Vagina (tissue), 2 donors: Measurements from ENCODE around the gene CEP85. TPM values are rescaled to one million over a fixed set of nuclear protein-coding genes. Genes with fewer than 3 reads are reported as not detected.

Experiments
- DNase-seq, 2 donors: peaks; one replicate each; pipeline ENCODE4 v3.0.0-alpha.2; 2017; ENCODE audit errors: extremely low spot score in 2 of 2
- H3K27ac ChIP-seq: fragments of 200-600 bp; sonication (generic); one replicate; pipeline ENCODE4 v1.5.1; 2019
- H3K27me3 ChIP-seq: fragments of 200-600 bp; sonication (generic); one replicate; pipeline ENCODE4 v1.5.1; 2019
- H3K36me3 ChIP-seq, 2 donors: fragments of 200-600 bp; sonication (generic); one replicate each; pipeline ENCODE4 v1.5.1; 2017 to 2019
- H3K4me1 ChIP-seq: fragments of 200-600 bp; sonication (generic); one replicate; pipeline ENCODE4 v1.5.1; 2019
- H3K4me3 ChIP-seq, 2 donors: fragments of 200-600 bp; sonication (generic); 1 replicate in 1 of 2; 2 replicates in 1 of 2; pipeline ENCODE4 v1.5.1; 2016 to 2019
- H3K9me3 ChIP-seq: fragments of 200-600 bp; sonication (generic); one replicate; pipeline ENCODE4 v1.5.1; 2019
- POLR2A ChIP-seq, 2 donors: fragments of 450-650 bp; IDR thresholded peaks; one replicate each; pipeline ENCODE4 v1.6.1; 2017; ENCODE audit warnings: antibody characterized with exemption in 2 of 2, mild to moderate bottlenecking in 2 of 2, moderate library complexity in 2 of 2
- POLR2AphosphoS5 ChIP-seq, 2 donors: sonication (generic); formaldehyde crosslinking; IDR thresholded peaks; one replicate each; pipeline ENCODE4 v1.9.0; 2017; ENCODE audit warnings: antibody characterized with exemption in 2 of 2, mild to moderate bottlenecking in 2 of 2, low read depth in 1 of 2; ENCODE audit not compliant: insufficient read depth in 1 of 2
- intact Hi-C: fragments of 100-400 bp; cut with DNase I; formaldehyde crosslinking; loops from one replicate; pipeline ENCODE4 v1.15.1; 2023
- total RNA-seq: library from RNA; depleted of rRNA; stranded (reverse); fragments of >200 nt; gene quantifications from one replicate; pipeline ENCODE4 v1.2.3, GENCODE V29; 2016
- TF ChIP-seq, protein P1 (sequence below), 3 experiments: fragments of 450-650 bp in 2 of 3; fragments of 200-600 bp in 1 of 3; sonication (generic) in 1 of 3; IDR thresholded peaks; one replicate each; pipeline ENCODE4 v1.5.1; 2017 to 2019; ENCODE audit warnings: antibody characterized with exemption in 3 of 3, mild to moderate bottlenecking in 2 of 3, moderate library complexity in 2 of 3

The CEP85 gene
- total RNA-seq, 1 donor from 2014 or later = 9.1 TPM

GRCh38 chr1:26284597-26285347, 50.8 kb downstream of the CEP85 start:
- Histone ChIP-seq H3K4me3 (no peak overlapping the region), H3K27me3 (no peaks in the 10 kb centered on the region), H3K27ac (peak overlapping the region; percentile 53), H3K9me3 (no peaks in the 10 kb centered on the region), H3K36me3 (peaks cover 0 to 8% of the 10 kb centered on the region in 2 donors), H3K4me1 (peaks cover 86% of the 10 kb centered on the region)
- peak in 1 of 2 donors; percentile 96 for DNase-seq
- intact Hi-C loops = loop anchor here (5.0 kb wide), 1 partner anchor 38 kb away; no protein-coding TSS in a partner anchor
- TF ChIP-seq POLR2A (IDR thresholded peaks at IDR 0.05) = no peak
- TF ChIP-seq, protein P1, sequence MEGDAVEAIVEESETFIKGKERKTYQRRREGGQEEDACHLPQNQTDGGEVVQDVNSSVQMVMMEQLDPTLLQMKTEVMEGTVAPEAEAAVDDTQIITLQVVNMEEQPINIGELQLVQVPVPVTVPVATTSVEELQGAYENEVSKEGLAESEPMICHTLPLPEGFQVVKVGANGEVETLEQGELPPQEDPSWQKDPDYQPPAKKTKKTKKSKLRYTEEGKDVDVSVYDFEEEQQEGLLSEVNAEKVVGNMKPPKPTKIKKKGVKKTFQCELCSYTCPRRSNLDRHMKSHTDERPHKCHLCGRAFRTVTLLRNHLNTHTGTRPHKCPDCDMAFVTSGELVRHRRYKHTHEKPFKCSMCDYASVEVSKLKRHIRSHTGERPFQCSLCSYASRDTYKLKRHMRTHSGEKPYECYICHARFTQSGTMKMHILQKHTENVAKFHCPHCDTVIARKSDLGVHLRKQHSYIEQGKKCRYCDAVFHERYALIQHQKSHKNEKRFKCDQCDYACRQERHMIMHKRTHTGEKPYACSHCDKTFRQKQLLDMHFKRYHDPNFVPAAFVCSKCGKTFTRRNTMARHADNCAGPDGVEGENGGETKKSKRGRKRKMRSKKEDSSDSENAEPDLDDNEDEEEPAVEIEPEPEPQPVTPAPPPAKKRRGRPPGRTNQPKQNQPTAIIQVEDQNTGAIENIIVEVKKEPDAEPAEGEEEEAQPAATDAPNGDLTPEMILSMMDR (IDR thresholded peaks at IDR 0.05) = peak in 2 of 3 experiments; percentile 47 to 48
- TF ChIP-seq POLR2AphosphoS5 (IDR thresholded peaks at IDR 0.05; ENCODE audit: insufficient read depth in 1 of 2, low read depth in 1 of 2) = peak in 1 of 2 donors; percentile 58

- H3K4me1 ChIP-seq = peaks cover 88% of the 10 kb centered on the region
- no peaks in the 10 kb centered on the region for H3K27me3 ChIP-seq
- intact Hi-C loops = loop anchor here (5.0 kb wide), 1 partner anchor 37 kb away; no protein-coding TSS in a partner anchor
- no peak overlapping the region for H3K4me3 ChIP-seq
- peak in 1 of 2 donors; percentile 87 for DNase-seq
- peak overlapping the region; percentile 40 for H3K27ac ChIP-seq
- H3K9me3 ChIP-seq = no peaks in the 10 kb centered on the region
- peaks cover 0 to 8% of the 10 kb centered on the region in 2 donors for H3K36me3 ChIP-seq
- TF ChIP-seq POLR2AphosphoS5 (IDR thresholded peaks at IDR 0.05; ENCODE audit: insufficient read depth in 1 of 2, low read depth in 1 of 2) (no peak), POLR2A (IDR thresholded peaks at IDR 0.05) (no peak)
- TF ChIP-seq, protein P1 (IDR thresholded peaks at IDR 0.05) = no peak
Measured at GRCh38 chr1:26285366-26286063, 51.5 kb downstream of the CEP85 start.

DNA sequence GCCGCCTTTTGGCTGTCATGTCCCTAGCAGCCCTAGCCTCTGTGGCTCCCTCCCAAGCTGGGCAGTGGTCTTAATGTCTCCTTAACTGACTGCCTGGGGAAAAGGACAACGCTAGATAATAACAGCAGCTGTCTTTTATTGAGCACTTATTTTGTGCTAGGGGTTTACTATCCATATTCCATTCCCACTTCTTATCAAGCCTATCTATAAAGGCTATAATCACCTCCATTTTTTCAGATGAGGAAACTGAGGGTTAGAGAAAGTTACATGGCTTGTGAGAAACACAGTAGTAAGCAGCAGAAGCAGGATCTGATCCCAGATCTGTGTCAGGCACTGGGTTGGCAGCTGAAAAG, 52.0 kb downstream of the CEP85 start:
- H3K27ac ChIP-seq = peak overlapping the region; percentile 40
- H3K9me3 ChIP-seq = no peaks in the 10 kb centered on the region
- peaks cover 88% of the 10 kb centered on the region for H3K4me1 ChIP-seq
- TF ChIP-seq POLR2A (IDR thresholded peaks at IDR 0.05) = no peak
- no peak for TF ChIP-seq POLR2AphosphoS5 (IDR thresholded peaks at IDR 0.05; ENCODE audit: insufficient read depth in 1 of 2, low read depth in 1 of 2)
- TF ChIP-seq, protein P1 (IDR thresholded peaks at IDR 0.05) = no peak
- H3K36me3 ChIP-seq = peaks cover 0 to 8% of the 10 kb centered on the region in 2 donors
- intact Hi-C loops = loop anchor here (5.0 kb wide), 1 partner anchor 36 kb away; no protein-coding TSS in a partner anchor
- H3K27me3 ChIP-seq = no peaks in the 10 kb centered on the region
- no peak overlapping the region for H3K4me3 ChIP-seq
- DNase-seq = no peak

DNA sequence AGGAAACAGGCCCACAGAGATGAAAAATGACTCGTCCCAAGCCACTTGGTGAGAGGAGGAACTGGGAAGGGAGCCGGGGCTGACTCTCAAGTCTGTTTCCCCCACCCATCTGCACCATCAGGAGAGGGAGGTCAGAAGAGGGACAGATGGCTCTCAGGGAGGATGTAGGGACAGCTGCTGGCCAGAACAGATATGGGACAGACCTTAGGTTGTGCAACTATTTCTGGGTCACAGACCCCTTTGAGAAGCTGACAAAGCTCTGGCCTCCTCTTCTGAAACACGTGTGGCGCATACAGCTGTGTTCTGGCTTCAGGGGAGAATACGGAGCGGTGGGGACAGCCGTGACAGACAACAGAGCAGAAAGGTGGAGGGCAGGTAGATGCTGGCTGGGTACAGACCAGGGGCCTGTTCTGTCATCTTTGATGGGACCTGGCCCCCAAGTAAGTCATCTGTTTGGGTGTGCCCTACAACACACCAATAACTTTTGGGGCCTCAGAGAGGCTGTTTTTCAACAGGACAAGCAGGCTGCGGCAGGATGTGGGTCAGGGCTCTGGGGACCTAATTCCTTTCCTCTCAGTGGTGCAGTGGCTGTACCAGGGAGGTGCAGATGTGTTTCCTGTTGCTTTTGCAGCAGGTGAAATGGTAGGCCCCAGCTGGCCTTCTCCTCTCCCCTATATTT, 53.2 kb downstream of the CEP85 start:
- Histone ChIP-seq H3K9me3 (no peaks in the 10 kb centered on the region), H3K36me3 (no peaks in the 10 kb centered on the region), H3K27ac (peak overlapping the region; percentile 33), H3K4me3 (no peak overlapping the region), H3K27me3 (no peaks in the 10 kb centered on the region), H3K4me1 (peaks cover 83% of the 10 kb centered on the region)
- intact Hi-C loops = loop anchor here (5.0 kb wide), 1 partner anchor 35 kb away; no protein-coding TSS in a partner anchor
- DNase-seq = no peak
- TF ChIP-seq POLR2AphosphoS5 (IDR thresholded peaks at IDR 0.05; ENCODE audit: insufficient read depth in 1 of 2, low read depth in 1 of 2) (peak in 1 of 2 donors; percentile 21), POLR2A (IDR thresholded peaks at IDR 0.05) (no peak)

GRCh38 chr1:26287811-26288210, 53.8 kb downstream of the CEP85 start:
- DNase-seq = no peak
- intact Hi-C loops = loop anchor here (5.0 kb wide), 1 partner anchor 34 kb away; no protein-coding TSS in a partner anchor
- peaks cover 77% of the 10 kb centered on the region for H3K4me1 ChIP-seq
- H3K36me3 ChIP-seq = no peaks in the 10 kb centered on the region
- H3K27me3 ChIP-seq = no peaks in the 10 kb centered on the region
- no peak overlapping the region for H3K4me3 ChIP-seq
- H3K27ac ChIP-seq = peak overlapping the region; percentile 33
- H3K9me3 ChIP-seq = no peaks in the 10 kb centered on the region
- TF ChIP-seq, protein P1 (IDR thresholded peaks at IDR 0.05) = no peak
- no peak for TF ChIP-seq POLR2AphosphoS5 (IDR thresholded peaks at IDR 0.05; ENCODE audit: insufficient read depth in 1 of 2, low read depth in 1 of 2)
- TF ChIP-seq POLR2A (IDR thresholded peaks at IDR 0.05) = no peak
